ENCODE measurements around the gene CEP164. TPM values are rescaled to one million over a fixed set of nuclear protein-coding genes. Genes with fewer than 3 reads are reported as not detected.
A peak's percentile ranks its signal among the peaks of the same experiment; 100 is the strongest.

The CEP164 gene
- polyA plus RNA-seq, 3 donors = 4.3 to 32.1 (median 8.0) TPM

- no peaks in the 10 kb centered on the region for H3K4me1 ChIP-seq (ENCODE audit: control insufficient read depth in 1 of 2, insufficient read depth in 2 of 2, low read length in 2 of 2)
- peaks cover 65 to 98% of the 10 kb centered on the region in 2 donors for H3K36me3 ChIP-seq (replicated peaks in 1 of 2; ENCODE audit: control insufficient read depth in 1 of 2, insufficient read depth in 2 of 2, low read length in 2 of 2)
- no peaks in the 10 kb centered on the region for H3K27me3 Mint-ChIP-seq (ENCODE audit: low read depth in 3 of 3)
- H3K4me3 ChIP-seq (replicated peaks in 1 of 3; ENCODE audit: low read depth in 2 of 3, low read length in 3 of 3) = no peak overlapping the region
- H3K4me1 Mint-ChIP-seq = no peaks in the 10 kb centered on the region
- no peak for DNase-seq
- H3K9me3 Mint-ChIP-seq = no peaks in the 10 kb centered on the region
- H2AFZ ChIP-seq (ENCODE audit: insufficient read depth, low read depth, low read length, poor library complexity, severe bottlenecking) = no peak overlapping the region
- WGBS (ENCODE audit: insufficient coverage) = 95% methylated on average over 4 of the region's 4 CpGs
- no peak overlapping the region for H3K27ac ChIP-seq (ENCODE audit: low read depth in 1 of 2, low read length in 2 of 2)
- H3K27me3 ChIP-seq (ENCODE audit: control insufficient read depth in 2 of 2, insufficient read depth in 2 of 2, low read length in 2 of 2) = no peaks in the 10 kb centered on the region
- intact Hi-C loops (cut with micrococcal nuclease) = no loop called here
- TF ChIP-seq CTCF (IDR thresholded peaks at IDR 0.05) = no peak
- peak overlapping the region in 1 of 7 donors; percentile 26 for H3K27ac Mint-ChIP-seq
- no peak overlapping the region for H3K9ac ChIP-seq (ENCODE audit: insufficient read depth, low read length, poor library complexity, severe bottlenecking)
- no peaks in the 10 kb centered on the region for H3K9me3 ChIP-seq (replicated peaks in 1 of 2; ENCODE audit: control insufficient read depth in 1 of 2, insufficient read depth in 1 of 2, low read length in 2 of 2)
- H3K36me3 Mint-ChIP-seq = peaks cover 81 to 91% of the 10 kb centered on the region in 2 donors
- H3K4me3 Mint-ChIP-seq = no peak overlapping the region
- H3K4me2 ChIP-seq (replicated peaks; ENCODE audit: extremely low read depth, low read length, poor library complexity, severe bottlenecking) = no peak overlapping the region
- H4K20me1 ChIP-seq (ENCODE audit: insufficient read depth, low read length) = no peaks in the 10 kb centered on the region
- H3K79me2 ChIP-seq (ENCODE audit: insufficient read depth, low read length) = no peaks in the 10 kb centered on the region
Measured at GRCh38 chr11:117382746-117383145, 55.1 kb downstream of the CEP164 start.

GRCh38 chr11:117384045-117384444 lies 56.4 kb downstream of the CEP164 start:
- intact Hi-C loops (cut with micrococcal nuclease) = no loop called here
- Histone ChIP-seq H3K36me3 (replicated peaks in 1 of 2; ENCODE audit: control insufficient read depth in 1 of 2, insufficient read depth in 2 of 2, low read length in 2 of 2) (peaks cover 65 to 97% of the 10 kb centered on the region in 2 donors), H3K9ac (ENCODE audit: insufficient read depth, low read length, poor library complexity, severe bottlenecking) (no peak overlapping the region), H3K4me3 (replicated peaks in 1 of 3; ENCODE audit: low read depth in 2 of 3, low read length in 3 of 3) (no peak overlapping the region), H3K27ac (ENCODE audit: low read depth in 1 of 2, low read length in 2 of 2) (no peak overlapping the region), H3K79me2 (ENCODE audit: insufficient read depth, low read length) (no peaks in the 10 kb centered on the region), H2AFZ (ENCODE audit: insufficient read depth, low read depth, low read length, poor library complexity, severe bottlenecking) (no peak overlapping the region), H3K9me3 (replicated peaks in 1 of 2; ENCODE audit: control insufficient read depth in 1 of 2, insufficient read depth in 1 of 2, low read length in 2 of 2) (no peaks in the 10 kb centered on the region), H3K4me1 (ENCODE audit: control insufficient read depth in 1 of 2, insufficient read depth in 2 of 2, low read length in 2 of 2) (no peaks in the 10 kb centered on the region), H3K27me3 (ENCODE audit: control insufficient read depth in 2 of 2, insufficient read depth in 2 of 2, low read length in 2 of 2) (no peaks in the 10 kb centered on the region), H4K20me1 (ENCODE audit: insufficient read depth, low read length) (no peaks in the 10 kb centered on the region), H3K4me2 (replicated peaks; ENCODE audit: extremely low read depth, low read length, poor library complexity, severe bottlenecking) (no peak overlapping the region)
- H3K27me3 Mint-ChIP-seq (ENCODE audit: low read depth in 3 of 3) = no peaks in the 10 kb centered on the region
- WGBS (ENCODE audit: insufficient coverage) = 100% methylated on average over 1 of the region's 1 CpG
- H3K4me1 Mint-ChIP-seq = no peaks in the 10 kb centered on the region
- H3K9me3 Mint-ChIP-seq = no peaks in the 10 kb centered on the region
- H3K4me3 Mint-ChIP-seq = no peak overlapping the region
- H3K27ac Mint-ChIP-seq = no peak overlapping the region
- no peak for TF ChIP-seq CTCF (IDR thresholded peaks at IDR 0.05)
- no peak for DNase-seq
- peaks cover 84 to 92% of the 10 kb centered on the region in 2 donors for H3K36me3 Mint-ChIP-seq
